Fibroblast of villous mesenchyme (primary cell): ENCODE results near the gene TPMT. TPM values are rescaled to one million over a fixed set of nuclear protein-coding genes. Genes with fewer than 3 reads are reported as not detected.

ENCODE experiments used
- DNase-seq: peaks from one replicate; pipeline ENCODE4 v3.0.0-alpha.2; 2010; ENCODE audit warnings: low read depth
- H3K4me3 ChIP-seq: 2 replicates; pipeline ENCODE4 v1.5.1; 2011; ENCODE audit warnings: low read depth, mild to moderate bottlenecking, low read length
- CTCF ChIP-seq: IDR thresholded peaks from 2 replicates; pipeline ENCODE4 v1.5.1; 2012; ENCODE audit warnings: low read depth, mild to moderate bottlenecking, low read length; ENCODE audit not compliant: insufficient read depth
- total RNA-seq: library from RNA; depleted of rRNA; stranded (reverse); fragments of >200 nt; gene quantifications from 2 replicates; pipeline ENCODE4 v1.2.3, GENCODE V29; 2012

Gene TPMT
- total RNA-seq, 1 donor = 16.4 TPM

DNA sequence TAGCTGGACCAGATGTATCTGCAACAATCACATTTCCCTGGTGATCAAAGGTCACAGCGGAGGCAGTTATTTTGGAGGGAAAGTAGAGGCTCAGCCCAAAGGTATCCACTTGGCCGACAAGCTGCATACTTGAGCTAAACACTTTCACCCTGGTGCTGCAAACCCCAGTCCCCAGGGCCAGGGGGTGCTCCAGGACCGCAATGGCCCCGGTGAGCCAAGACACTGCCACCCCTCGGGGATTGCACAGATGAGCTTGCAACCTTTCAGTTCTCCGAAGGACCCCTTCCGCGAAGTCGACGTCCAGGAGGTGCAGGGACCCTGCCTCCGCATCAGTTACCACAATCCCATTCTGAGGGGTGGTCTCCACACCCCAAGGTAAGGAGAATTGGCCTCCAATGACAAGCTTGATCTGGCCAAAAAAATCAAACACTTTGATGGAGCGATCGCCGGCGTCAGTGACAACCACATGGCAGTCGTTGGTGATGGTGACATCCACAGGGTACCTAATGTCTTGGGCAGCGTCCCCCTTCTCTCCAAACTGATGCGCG lies 33.2 kb downstream of the TPMT start:
- no peak for TF ChIP-seq CTCF
- H3K4me3 ChIP-seq = peak overlapping the region; percentile 64
- no peak for DNase-seq

DNA sequence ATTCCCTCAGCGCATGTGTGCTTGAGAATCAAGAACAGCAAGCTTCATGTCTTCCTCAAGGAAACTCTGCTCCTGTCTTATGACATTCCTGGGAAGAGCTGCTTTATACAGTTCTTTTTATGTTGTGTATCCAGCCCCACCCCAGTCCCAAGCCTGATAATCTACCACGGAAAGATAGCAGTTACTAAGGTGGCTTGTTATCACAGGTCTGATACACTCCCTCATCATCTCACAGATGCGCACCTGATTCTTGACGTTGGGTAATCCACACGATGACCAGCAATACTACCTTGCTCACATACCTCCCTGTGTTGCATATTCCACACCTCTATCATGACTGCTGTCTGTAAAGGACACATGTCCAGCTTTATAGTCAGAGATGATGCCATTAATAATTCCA lies 35.6 kb downstream of the TPMT start:
- no peak for TF ChIP-seq CTCF
- no peak for DNase-seq
- H3K4me3 ChIP-seq = no peak overlapping the region

- no peak overlapping the region for H3K4me3 ChIP-seq
- no peak for DNase-seq
- TF ChIP-seq CTCF = no peak
These were observed 36.5 kb downstream of the TPMT start for GRCh38 chr6:18118330-18118729.

DNA sequence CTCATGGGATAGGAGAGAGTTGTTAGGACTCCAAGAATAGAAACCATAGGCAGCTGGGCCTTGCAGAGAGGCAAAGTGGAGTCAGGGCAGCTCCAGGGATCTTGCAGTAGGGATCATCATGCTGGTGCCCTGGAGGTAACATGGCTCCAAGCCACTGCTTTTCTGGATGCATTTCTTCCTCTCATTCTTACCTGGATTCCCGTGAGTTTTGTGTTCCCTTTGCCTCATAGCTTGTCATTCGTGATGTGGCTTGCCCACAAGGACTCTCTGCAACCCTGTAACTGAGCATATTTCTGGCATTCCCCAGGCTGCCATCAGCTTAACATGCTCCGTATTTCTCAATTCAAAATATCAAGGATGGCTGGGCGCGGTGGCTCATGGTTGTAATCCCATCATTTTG lies 37.7 kb downstream of the TPMT start:
- TF ChIP-seq CTCF = no peak
- no peak overlapping the region for H3K4me3 ChIP-seq
- no peak for DNase-seq

DNA sequence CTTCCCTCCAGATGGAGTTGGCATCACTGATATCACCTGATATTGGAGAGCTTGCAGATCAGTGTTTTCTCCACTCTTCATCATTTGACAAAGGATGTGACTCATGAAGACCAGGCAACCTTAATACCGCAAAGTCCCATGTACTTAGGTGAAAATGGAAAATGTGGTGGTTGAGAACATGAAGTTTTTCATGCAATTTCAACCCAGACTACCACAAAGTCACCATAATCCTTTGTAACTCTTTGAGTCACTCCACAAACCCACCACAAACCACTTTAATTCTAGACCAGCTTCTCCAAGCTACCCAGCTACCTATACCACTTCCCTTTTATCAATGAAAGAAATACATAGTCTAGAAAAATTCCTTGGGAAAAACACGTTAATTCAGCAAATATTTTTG lies 39.5 kb downstream of the TPMT start:
- DNase-seq = no peak
- no peak overlapping the region for H3K4me3 ChIP-seq
- TF ChIP-seq CTCF = no peak

GRCh38 chr6:18110162-18110561 lies 44.7 kb downstream of the TPMT start:
- no peak for DNase-seq
- TF ChIP-seq CTCF = no peak
- H3K4me3 ChIP-seq = no peak overlapping the region

- no peak for DNase-seq
- no peak overlapping the region for H3K4me3 ChIP-seq
- TF ChIP-seq CTCF = no peak
These were observed 47.8 kb downstream of the TPMT start for GRCh38 chr6:18107061-18107460.
